DOHH2 (cell line): Measurements from ENCODE around the gene HERC2.
"Not testable (repeated sequence)": the region's sequence is repeated elsewhere in the genome, so short reads cannot be mapped to it uniquely, and the experiment has no call there.

Experiments
- H3F3A ChIP-seq: fragments of 200-600 bp; sonication (generic), shearing (Covaris generic); 2 replicates; pipeline ENCODE4 v1.6.0; 2016; ENCODE audit warnings: antibody characterized with exemption, mild to moderate bottlenecking; ENCODE audit not compliant: control insufficient read depth, insufficient read depth
- H3K27ac ChIP-seq: fragments of 200-600 bp; sonication (generic); 2 replicates; pipeline ENCODE4 v1.5.1; 2014; ENCODE audit warnings: low read depth, mild to moderate bottlenecking, low read length, moderate library complexity
- H3K27me3 ChIP-seq: fragments of 200-600 bp; sonication (generic); 2 replicates; pipeline ENCODE4 v1.6.1; 2014; ENCODE audit warnings: mild to moderate bottlenecking, low read length, mixed read lengths; ENCODE audit not compliant: control insufficient read depth
- H3K36me3 ChIP-seq: fragments of 200-600 bp; sonication (generic); 2 replicates; pipeline ENCODE4 v1.6.1; 2014; ENCODE audit warnings: mild to moderate bottlenecking, low read length, moderate library complexity, mixed read lengths; ENCODE audit not compliant: control insufficient read depth
- H3K4me1 ChIP-seq: fragments of 200-600 bp; sonication (generic); 2 replicates; pipeline ENCODE4 v1.6.1; 2014; ENCODE audit warnings: mild to moderate bottlenecking, low read length, mixed read lengths; ENCODE audit not compliant: control insufficient read depth
- H3K4me2 ChIP-seq: fragments of 200-600 bp; sonication (generic); 2 replicates; pipeline ENCODE4 v1.6.0; 2014; ENCODE audit warnings: mild to moderate bottlenecking, low read length, moderate library complexity
- H3K4me3 ChIP-seq: fragments of 200-600 bp; sonication (generic); 2 replicates; pipeline ENCODE4 v1.5.1; 2014; ENCODE audit warnings: mild to moderate bottlenecking, low read length, mixed read lengths
- H3K79me2 ChIP-seq: fragments of 200-600 bp; sonication (generic); 2 replicates; pipeline ENCODE4 v1.6.1; 2014; ENCODE audit warnings: mild to moderate bottlenecking, low read length, mixed read lengths; ENCODE audit not compliant: control insufficient read depth
- H3K9me2 ChIP-seq: fragments of 200-600 bp; sonication (generic); replicated peaks from 2 replicates; pipeline ENCODE4 v1.6.1; 2014; ENCODE audit warnings: mild to moderate bottlenecking, low read length, mixed read lengths; ENCODE audit not compliant: control insufficient read depth
- H3K9me3 ChIP-seq: fragments of 200-600 bp; sonication (generic); 2 replicates; pipeline ENCODE4 v1.6.1; 2014; ENCODE audit warnings: antibody characterized with exemption, low read length, mixed read lengths; ENCODE audit not compliant: control insufficient read depth, insufficient read depth
- H4K20me1 ChIP-seq: fragments of 200-600 bp; sonication (generic); 2 replicates; pipeline ENCODE4 v1.6.0; 2014; ENCODE audit warnings: low read depth, mild to moderate bottlenecking, antibody characterized with exemption, low read length, moderate library complexity; ENCODE audit not compliant: control insufficient read depth, insufficient read depth
- EZH2phosphoT487 ChIP-seq: fragments of 200-600 bp; sonication (generic); IDR thresholded peaks from 2 replicates; pipeline ENCODE4 v1.6.1; 2017; ENCODE audit warnings: borderline replicate concordance, mild to moderate bottlenecking, antibody characterized with exemption, low read length, moderate library complexity, mixed read lengths
- TF ChIP-seq, protein P1 (sequence below): fragments of 200-600 bp; sonication (generic); IDR thresholded peaks from one replicate; pipeline ENCODE4 v1.5.1; 2014; ENCODE audit warnings: antibody characterized with exemption, mild to moderate bottlenecking, low read depth, low read length; ENCODE audit not compliant: poor library complexity, severe bottlenecking

Gene HERC2

DNA sequence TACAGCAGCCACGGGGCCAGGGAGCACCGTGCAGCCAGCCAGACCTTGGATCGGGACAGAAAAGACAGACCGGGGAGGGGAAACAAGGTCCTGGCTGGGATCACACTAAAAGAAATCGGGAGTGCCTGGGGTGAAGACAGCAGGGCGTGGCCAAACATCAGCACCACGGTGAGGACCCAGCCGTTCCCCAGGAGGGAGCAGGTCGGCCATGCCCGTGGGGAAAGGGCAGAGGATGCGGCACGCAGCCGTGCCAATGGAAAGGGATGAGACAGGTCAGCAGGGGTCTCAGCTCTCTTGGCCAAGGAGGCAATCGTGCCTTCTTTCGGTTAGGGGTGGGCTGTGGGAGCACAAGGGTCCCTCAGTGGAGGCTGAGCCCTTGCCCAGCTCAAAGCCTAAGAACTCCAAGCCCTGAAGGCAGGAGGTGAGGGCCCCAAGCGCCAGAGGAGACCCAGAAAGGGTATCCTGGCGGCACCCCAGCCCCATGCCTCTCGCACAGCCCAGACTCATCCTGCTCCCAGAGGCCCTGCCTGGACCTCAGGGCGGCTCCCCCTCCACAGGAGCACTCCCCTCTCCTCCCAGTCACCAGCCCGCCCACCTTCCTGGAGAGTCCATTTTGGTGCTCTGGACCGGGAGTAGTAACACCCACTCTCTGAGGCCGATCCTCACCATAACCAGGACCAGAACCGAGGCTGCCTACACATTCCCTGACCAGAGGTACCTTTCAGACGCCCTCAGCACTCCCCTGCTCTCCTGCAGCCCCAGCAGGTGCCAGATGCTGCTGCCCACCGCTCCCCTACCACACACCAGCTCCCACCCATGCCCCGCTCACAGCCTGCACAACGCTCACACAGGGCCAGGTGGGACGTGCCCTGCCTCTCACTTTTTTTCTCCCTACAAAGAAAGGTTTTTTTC lies 199.7 kb downstream of the HERC2 start:
- no peaks in the 10 kb centered on the region for H4K20me1 ChIP-seq
- no peaks in the 10 kb centered on the region for H3K9me2 ChIP-seq
- H3K36me3 ChIP-seq, result peaks cover 63% of the 10 kb centered on the region
- H3K79me2 ChIP-seq, result no peaks in the 10 kb centered on the region
- no peak overlapping the region for H3K4me3 ChIP-seq
- H3K27me3 ChIP-seq, result no peaks in the 10 kb centered on the region
- H3F3A ChIP-seq, result no peaks in the 10 kb centered on the region
- no peak for TF ChIP-seq EZH2phosphoT487
- TF ChIP-seq, protein P1, sequence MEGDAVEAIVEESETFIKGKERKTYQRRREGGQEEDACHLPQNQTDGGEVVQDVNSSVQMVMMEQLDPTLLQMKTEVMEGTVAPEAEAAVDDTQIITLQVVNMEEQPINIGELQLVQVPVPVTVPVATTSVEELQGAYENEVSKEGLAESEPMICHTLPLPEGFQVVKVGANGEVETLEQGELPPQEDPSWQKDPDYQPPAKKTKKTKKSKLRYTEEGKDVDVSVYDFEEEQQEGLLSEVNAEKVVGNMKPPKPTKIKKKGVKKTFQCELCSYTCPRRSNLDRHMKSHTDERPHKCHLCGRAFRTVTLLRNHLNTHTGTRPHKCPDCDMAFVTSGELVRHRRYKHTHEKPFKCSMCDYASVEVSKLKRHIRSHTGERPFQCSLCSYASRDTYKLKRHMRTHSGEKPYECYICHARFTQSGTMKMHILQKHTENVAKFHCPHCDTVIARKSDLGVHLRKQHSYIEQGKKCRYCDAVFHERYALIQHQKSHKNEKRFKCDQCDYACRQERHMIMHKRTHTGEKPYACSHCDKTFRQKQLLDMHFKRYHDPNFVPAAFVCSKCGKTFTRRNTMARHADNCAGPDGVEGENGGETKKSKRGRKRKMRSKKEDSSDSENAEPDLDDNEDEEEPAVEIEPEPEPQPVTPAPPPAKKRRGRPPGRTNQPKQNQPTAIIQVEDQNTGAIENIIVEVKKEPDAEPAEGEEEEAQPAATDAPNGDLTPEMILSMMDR, result no peak
- no peak overlapping the region for H3K27ac ChIP-seq
- H3K9me3 ChIP-seq, result no peaks in the 10 kb centered on the region
- H3K4me1 ChIP-seq, result no peaks in the 10 kb centered on the region
- H3K4me2 ChIP-seq, result no peak overlapping the region

DNA sequence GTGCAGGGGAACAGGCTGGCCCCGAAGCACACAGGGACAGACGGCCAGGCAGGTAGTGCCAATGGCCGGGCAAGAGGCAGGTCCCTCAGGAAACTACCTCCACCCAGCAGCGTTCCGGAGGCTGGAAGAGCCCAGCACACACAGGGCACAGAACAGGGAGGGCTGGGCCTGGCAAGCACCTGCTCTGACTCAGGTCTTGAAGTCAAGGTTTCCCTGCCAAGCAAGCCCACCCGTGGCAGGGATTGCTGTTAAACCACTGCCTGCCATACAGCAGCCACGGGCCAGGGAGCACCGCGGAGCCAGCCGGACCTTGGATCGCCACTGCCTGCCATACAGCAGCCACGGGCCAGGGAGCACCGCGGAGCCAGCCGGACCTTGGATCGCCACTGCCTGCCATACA lies 200.4 kb downstream of the HERC2 start:
- H3K4me2 ChIP-seq, H3K4me1 ChIP-seq, H3K79me2 ChIP-seq, H4K20me1 ChIP-seq, H3K27me3 ChIP-seq, H3K4me3 ChIP-seq, H3K9me2 ChIP-seq, H3K9me3 ChIP-seq, H3F3A ChIP-seq, H3K27ac ChIP-seq: not testable (repeated sequence)
- H3K36me3 ChIP-seq, result peaks cover 66% of the 10 kb centered on the region

DNA sequence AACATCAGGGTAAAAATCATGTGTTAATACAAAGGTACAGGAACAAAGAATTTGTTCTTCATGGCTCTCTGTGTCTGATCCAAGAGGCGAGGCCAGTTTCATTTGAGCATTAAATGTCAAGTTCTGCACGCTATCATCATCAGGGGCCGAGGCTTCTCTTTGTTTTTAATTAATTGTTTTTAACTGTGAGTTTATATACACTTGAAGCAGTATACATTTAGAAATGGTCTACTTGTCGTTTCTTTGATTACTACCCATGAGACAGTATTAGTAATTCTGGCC lies 201.7 kb downstream of the HERC2 start:
- Histone ChIP-seq H3F3A (no peaks in the 10 kb centered on the region), H3K36me3 (peaks cover 73% of the 10 kb centered on the region), H3K9me3 (no peaks in the 10 kb centered on the region), H3K4me3 (no peak overlapping the region), H3K4me1 (no peaks in the 10 kb centered on the region), H3K4me2 (no peak overlapping the region), H3K27me3 (no peaks in the 10 kb centered on the region), H4K20me1 (no peaks in the 10 kb centered on the region), H3K79me2 (no peaks in the 10 kb centered on the region), H3K9me2 (no peaks in the 10 kb centered on the region), H3K27ac (no peak overlapping the region)
- no peak for TF ChIP-seq EZH2phosphoT487
- TF ChIP-seq, protein P1, result no peak

DNA sequence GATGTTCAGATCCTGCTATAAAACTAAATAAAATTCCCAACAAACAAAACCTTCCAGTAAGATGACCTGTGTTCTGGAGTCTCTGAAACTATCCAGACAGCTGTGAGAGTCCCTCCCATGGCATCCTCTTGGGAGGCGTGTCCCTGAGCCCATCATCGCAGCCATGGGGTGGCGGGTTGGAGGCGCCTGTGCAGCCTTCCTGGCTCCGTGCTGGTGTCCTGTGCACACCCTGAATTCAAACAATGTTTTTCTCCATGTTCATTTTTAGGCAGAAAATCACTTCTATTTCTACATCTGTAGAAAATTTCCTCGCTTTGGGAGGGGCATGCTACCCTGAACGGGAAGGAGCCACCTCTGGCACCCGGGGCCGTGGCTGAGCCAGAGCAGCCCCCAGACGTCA lies 203.4 kb downstream of the HERC2 start:
- Histone ChIP-seq H3K27ac (no peak overlapping the region), H3K4me2 (no peak overlapping the region), H3F3A (no peaks in the 10 kb centered on the region), H3K4me3 (no peak overlapping the region), H3K27me3 (no peaks in the 10 kb centered on the region), H4K20me1 (no peaks in the 10 kb centered on the region), H3K79me2 (no peaks in the 10 kb centered on the region), H3K36me3 (peaks cover 73% of the 10 kb centered on the region), H3K9me2 (no peaks in the 10 kb centered on the region), H3K9me3 (no peaks in the 10 kb centered on the region), H3K4me1 (no peaks in the 10 kb centered on the region)
- TF ChIP-seq, protein P1, result no peak
- no peak for TF ChIP-seq EZH2phosphoT487
